ENCODE results near the gene ZSCAN1. TPM values are rescaled to one million over a fixed set of nuclear protein-coding genes. Genes with fewer than 3 reads are reported as not detected.

ZSCAN1 gene, protein sequence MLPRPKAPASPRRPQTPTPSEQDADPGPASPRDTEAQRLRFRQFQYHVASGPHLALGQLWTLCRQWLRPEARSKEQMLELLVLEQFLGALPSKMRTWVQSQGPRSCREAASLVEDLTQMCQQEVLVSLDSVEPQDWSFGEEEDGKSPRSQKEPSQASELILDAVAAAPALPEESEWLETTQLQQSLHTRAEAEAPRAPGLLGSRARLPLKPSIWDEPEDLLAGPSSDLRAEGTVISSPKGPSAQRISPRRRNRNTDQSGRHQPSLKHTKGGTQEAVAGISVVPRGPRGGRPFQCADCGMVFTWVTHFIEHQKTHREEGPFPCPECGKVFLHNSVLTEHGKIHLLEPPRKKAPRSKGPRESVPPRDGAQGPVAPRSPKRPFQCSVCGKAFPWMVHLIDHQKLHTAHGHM
- total RNA-seq (under 1 TPM in 1 of 5 donors, not detected in 4; 0.92 TPM), polyA plus RNA-seq (under 1 TPM in 2 of 3 donors, not detected in 1; 0.20 to 0.44 TPM)
- long read RNA-seq, donor 1: 0 reads
- long read RNA-seq, donor 2, partial matches to known transcripts: 0 of 1 reads
- long read RNA-seq, donor 2, other reads (novel, unspliced or antisense): 0 of 1 reads
- long read RNA-seq, donor 3: 0 reads
- long read RNA-seq, donor 4: 0 reads
- long read RNA-seq, donor 5: 0 reads
- long read RNA-seq, donor 6: 0 reads
- long read RNA-seq, donor 7: 0 reads
- long read RNA-seq, donor 8: 0 reads
- long read RNA-seq, donor 9: 0 reads
- long read RNA-seq, donor 10: 0 reads

DNA sequence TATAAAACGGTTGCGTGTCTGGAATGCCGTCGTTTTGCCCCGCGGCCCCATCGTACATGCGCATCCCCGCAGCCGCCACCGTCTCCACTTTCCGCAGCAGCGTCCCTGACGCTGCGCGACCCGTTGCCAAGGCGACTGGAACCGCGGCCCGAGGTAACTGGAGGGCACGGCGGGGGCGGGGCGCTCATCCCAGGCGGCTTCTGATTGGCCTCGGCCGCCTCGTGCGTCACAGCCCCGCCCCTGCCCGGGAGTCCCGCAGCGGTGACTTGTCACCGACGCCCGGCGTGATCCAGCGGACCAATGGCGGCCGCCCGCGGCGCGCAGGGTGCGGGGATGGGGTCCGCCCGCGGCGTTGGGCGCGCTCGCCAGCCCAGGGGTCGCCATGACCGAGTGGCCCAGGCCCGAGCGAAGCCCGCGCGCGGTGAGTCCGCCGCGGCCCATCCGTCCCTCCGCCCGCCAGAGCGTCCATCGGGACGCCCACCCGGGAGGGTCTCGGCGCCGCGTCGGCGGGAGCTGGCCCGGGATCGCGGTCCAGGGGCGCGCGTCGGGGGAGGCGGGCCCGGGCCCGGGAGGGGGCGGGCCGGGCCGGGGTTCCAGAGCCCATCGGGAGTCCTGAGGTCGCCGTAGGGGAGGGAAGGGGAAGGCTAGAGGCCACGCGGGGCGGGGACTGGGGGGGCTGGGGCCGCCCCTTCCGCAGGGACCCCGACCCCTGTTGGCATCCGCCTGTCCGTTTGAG, at the start of gene ZSCAN1:
Gene ZSCAN1, plus strand, starts transcription at position 285 of the 736 bp plus-strand sequence. CDS start 3,812 bp downstream, outside the sequence.
- H3K36me3 ChIP-seq: no peaks in the 10 kb centered on the region
- peak within 1 kb of the TSS; percentile 24 to 44 (median 38) for H3K4me3 ChIP-seq
- intact Hi-C loops (cut with DNase I; ENCODE audit: low total_unique reads): no loop called here
- H3K9me3 ChIP-seq: peaks cover 10 to 95% (median 89%) of the 10 kb centered on the region in 4 donors
- peaks cover 15 to 62% (median 16%) of the 10 kb centered on the region in 3 donors for H3K27me3 ChIP-seq
- DNase-seq: peak; percentile 40 to 98
- TF ChIP-seq POLR2A (IDR thresholded peaks at IDR 0.05) (no peak), EP300 (IDR thresholded peaks at IDR 0.05) (no peak), POLR2AphosphoS5 (IDR thresholded peaks at IDR 0.05) (no peak)
- TF ChIP-seq, protein P1, sequence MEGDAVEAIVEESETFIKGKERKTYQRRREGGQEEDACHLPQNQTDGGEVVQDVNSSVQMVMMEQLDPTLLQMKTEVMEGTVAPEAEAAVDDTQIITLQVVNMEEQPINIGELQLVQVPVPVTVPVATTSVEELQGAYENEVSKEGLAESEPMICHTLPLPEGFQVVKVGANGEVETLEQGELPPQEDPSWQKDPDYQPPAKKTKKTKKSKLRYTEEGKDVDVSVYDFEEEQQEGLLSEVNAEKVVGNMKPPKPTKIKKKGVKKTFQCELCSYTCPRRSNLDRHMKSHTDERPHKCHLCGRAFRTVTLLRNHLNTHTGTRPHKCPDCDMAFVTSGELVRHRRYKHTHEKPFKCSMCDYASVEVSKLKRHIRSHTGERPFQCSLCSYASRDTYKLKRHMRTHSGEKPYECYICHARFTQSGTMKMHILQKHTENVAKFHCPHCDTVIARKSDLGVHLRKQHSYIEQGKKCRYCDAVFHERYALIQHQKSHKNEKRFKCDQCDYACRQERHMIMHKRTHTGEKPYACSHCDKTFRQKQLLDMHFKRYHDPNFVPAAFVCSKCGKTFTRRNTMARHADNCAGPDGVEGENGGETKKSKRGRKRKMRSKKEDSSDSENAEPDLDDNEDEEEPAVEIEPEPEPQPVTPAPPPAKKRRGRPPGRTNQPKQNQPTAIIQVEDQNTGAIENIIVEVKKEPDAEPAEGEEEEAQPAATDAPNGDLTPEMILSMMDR (IDR thresholded peaks at IDR 0.05): no peak
- H3K4me1 ChIP-seq: peaks cover 0 to 5% (median 0%) of the 10 kb centered on the region in 4 donors
- WGBS, 5 donors: 7 to 13% (median 9%) methylated on average over 26 to 100 of the region's 101 CpGs
- peak within 1 kb of the TSS in 2 of 5 donors; percentile 54 to 72 for H3K27ac ChIP-seq

DNA sequence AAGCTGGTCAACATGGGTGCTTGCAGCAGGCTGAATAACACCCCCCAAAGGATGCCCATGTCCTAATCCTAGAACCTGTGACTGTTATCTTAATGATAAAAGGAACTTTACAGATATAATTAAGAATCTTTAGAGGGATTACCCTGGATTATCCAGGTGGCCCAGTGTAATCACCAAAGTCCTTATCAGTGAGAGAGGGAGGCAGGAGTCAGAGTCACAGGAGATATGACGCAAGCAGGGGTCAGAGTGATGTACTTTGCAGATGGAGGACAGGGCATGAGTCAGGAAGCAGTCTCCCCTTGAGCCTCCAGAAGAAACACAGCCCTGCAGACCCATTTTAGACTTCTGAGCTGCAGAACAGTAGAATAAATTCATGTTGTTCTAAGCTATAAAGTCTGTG, 41.0 kb upstream of the ZSCAN1 start:
- Histone ChIP-seq H3K4me3 (no peak overlapping the region), H3K27me3 (no peaks in the 10 kb centered on the region), H3K36me3 (peaks cover 51 to 100% (median 93%) of the 10 kb centered on the region in 4 donors), H3K9me3 (peaks cover 61 to 99% (median 94%) of the 10 kb centered on the region in 4 donors), H3K4me1 (no peaks in the 10 kb centered on the region), H3K27ac (no peak overlapping the region)
- intact Hi-C loops (cut with DNase I; ENCODE audit: low total_unique reads): no loop called here
- 90 to 100% (median 96%) methylated on average over 1 of the region's 1 CpG for WGBS, 5 donors
- TF ChIP-seq EP300 (IDR thresholded peaks at IDR 0.05) (no peak), POLR2A (IDR thresholded peaks at IDR 0.05) (no peak), POLR2AphosphoS5 (IDR thresholded peaks at IDR 0.05) (no peak)
- TF ChIP-seq, protein P1 (IDR thresholded peaks at IDR 0.05): no peak
- no peak for DNase-seq

DNA sequence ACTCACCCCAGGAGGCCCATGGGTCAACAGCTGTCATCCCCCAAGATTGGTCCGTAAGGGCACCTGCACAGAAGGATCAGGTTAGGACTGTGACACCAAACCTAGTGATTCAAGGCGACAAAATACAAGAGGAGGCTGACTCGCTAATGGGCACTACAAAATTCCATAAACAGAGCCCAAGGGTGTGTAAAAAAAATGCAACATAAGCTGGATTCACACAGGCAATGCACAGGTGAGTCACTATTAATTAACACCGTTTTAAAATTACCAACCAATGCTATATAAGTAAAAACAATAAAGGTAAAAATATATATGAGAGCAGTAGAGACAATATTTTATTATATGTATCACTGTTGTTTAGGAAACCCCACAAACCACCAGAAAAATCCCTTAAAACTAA, 33.1 kb upstream of the ZSCAN1 start:
- WGBS, 5 donors: 96 to 100% (median 99%) methylated on average over 4 of the region's 4 CpGs
- Histone ChIP-seq H3K27me3 (no peaks in the 10 kb centered on the region), H3K36me3 (peaks cover 41 to 75% (median 67%) of the 10 kb centered on the region in 4 donors), H3K4me1 (peaks cover 4 to 35% (median 26%) of the 10 kb centered on the region in 4 donors), H3K27ac (no peak overlapping the region), H3K9me3 (peaks cover 53 to 86% (median 68%) of the 10 kb centered on the region in 4 donors), H3K4me3 (no peak overlapping the region)
- TF ChIP-seq POLR2AphosphoS5 (IDR thresholded peaks at IDR 0.05) (no peak), POLR2A (IDR thresholded peaks at IDR 0.05) (no peak), EP300 (IDR thresholded peaks at IDR 0.05) (no peak)
- TF ChIP-seq, protein P1 (IDR thresholded peaks at IDR 0.05): no peak
- DNase-seq: no peak
- intact Hi-C loops (cut with DNase I; ENCODE audit: low total_unique reads): no loop called here
